Measurements from ENCODE around the gene ANKEF1.
A peak's percentile ranks its signal among the peaks of the same experiment; 100 is the strongest.

ANKEF1 gene

GRCh38 chr20:10034717-10035571 lies at the start of gene ANKEF1:
Gene ANKEF1, plus strand, starts transcription at chr20:10034987. Its CDS starts 3,315 bp downstream, at chr20:10038302.
- H3K4me3 ChIP-seq (ENCODE audit: low read depth, low read length): peak within 1 kb of the TSS; percentile 54
- peak; percentile 91 for DNase-seq (ENCODE audit: low read depth)
- no peak for TF ChIP-seq CTCF (IDR thresholded peaks at IDR 0.05; ENCODE audit: insufficient read depth, low read depth, low read length, missing control alignments)

GRCh38 chr20:9985281-9985680 lies 49.5 kb upstream of the ANKEF1 start:
- H3K4me3 ChIP-seq (ENCODE audit: low read depth, low read length): no peak overlapping the region
- DNase-seq (ENCODE audit: low read depth): no peak
- no peak for TF ChIP-seq CTCF (IDR thresholded peaks at IDR 0.05; ENCODE audit: insufficient read depth, low read depth, low read length, missing control alignments)

GRCh38 chr20:9985773-9986172 lies 49.0 kb upstream of the ANKEF1 start:
- DNase-seq (ENCODE audit: low read depth): no peak
- TF ChIP-seq CTCF (IDR thresholded peaks at IDR 0.05; ENCODE audit: insufficient read depth, low read depth, low read length, missing control alignments): no peak
- no peak overlapping the region for H3K4me3 ChIP-seq (ENCODE audit: low read depth, low read length)

GRCh38 chr20:9989066-9989724 lies 45.6 kb upstream of the ANKEF1 start:
- no peak for DNase-seq (ENCODE audit: low read depth)
- no peak for TF ChIP-seq CTCF (IDR thresholded peaks at IDR 0.05; ENCODE audit: insufficient read depth, low read depth, low read length, missing control alignments)
- H3K4me3 ChIP-seq (ENCODE audit: low read depth, low read length): no peak overlapping the region

GRCh38 chr20:9993137-9993536 lies 41.6 kb upstream of the ANKEF1 start:
- no peak for TF ChIP-seq CTCF (IDR thresholded peaks at IDR 0.05; ENCODE audit: insufficient read depth, low read depth, low read length, missing control alignments)
- no peak for DNase-seq (ENCODE audit: low read depth)

GRCh38 chr20:9994676-9995075 lies 40.1 kb upstream of the ANKEF1 start:
- TF ChIP-seq CTCF (IDR thresholded peaks at IDR 0.05; ENCODE audit: insufficient read depth, low read depth, low read length, missing control alignments): no peak
- DNase-seq (ENCODE audit: low read depth): no peak
- no peak overlapping the region for H3K4me3 ChIP-seq (ENCODE audit: low read depth, low read length)

More at GRCh38 chr20:9993137-9993536, 41.6 kb upstream of the ANKEF1 start:
- no peak overlapping the region for H3K4me3 ChIP-seq (ENCODE audit: low read depth, low read length)

All from GM12865 (cell line).